HepG2 (cell line): ENCODE data around the gene NPB. TPM values are rescaled to one million over a fixed set of nuclear protein-coding genes. Genes with fewer than 3 reads are reported as not detected.

Experiments
- ATF7 ChIP-seq, 2 experiments: fragments of 450-650 bp in 1 of 2; sonication (generic) in 1 of 2; formaldehyde crosslinking in 1 of 2; IDR thresholded peaks; 2 replicates each; pipeline versions ENCODE4 v1.4.0 to v1.6.1; 2016 to 2020; ENCODE audit warnings: antibody characterized with exemption in 1 of 2, mild to moderate bottlenecking in 1 of 2, missing genetic modification reagents in 1 of 2
- MEF2D ChIP-seq: sonication (generic); formaldehyde crosslinking; IDR thresholded peaks from 2 replicates; pipeline ENCODE4 v1.5.1; 2020; ENCODE audit warnings: mild to moderate bottlenecking, missing genetic modification reagents
- NR2F6 ChIP-seq, 2 experiments: IDR thresholded peaks; 2 replicates each; pipeline ENCODE4 v1.6.1; 2016; ENCODE audit warnings: antibody characterized with exemption in 1 of 2, mild to moderate bottlenecking in 1 of 2
- POLR2AphosphoS5 ChIP-seq: IDR thresholded peaks from 2 replicates; pipeline ENCODE4 v1.6.1; 2012; ENCODE audit warnings: low read depth, low read length
- SALL1 ChIP-seq: sonication (generic); formaldehyde crosslinking; IDR thresholded peaks from 2 replicates; pipeline ENCODE4 v1.8.0; 2022; ENCODE audit warnings: mild to moderate bottlenecking, missing genetic modification reagents
- SNAPC2 ChIP-seq: sonication (generic); formaldehyde crosslinking; IDR thresholded peaks from 2 replicates; pipeline ENCODE4 v1.8.1; 2022; ENCODE audit warnings: mild to moderate bottlenecking, missing genetic modification reagents
- TAF15 ChIP-seq: fragments of 200-400 bp; formaldehyde crosslinking; IDR thresholded peaks from one replicate; pipeline ENCODE4 v1.6.1; 2018; ENCODE audit warnings: mild to moderate bottlenecking, low read depth, low read length; ENCODE audit not compliant: poor library complexity, severe bottlenecking
- THAP7 ChIP-seq: sonication (generic); formaldehyde crosslinking; IDR thresholded peaks from 2 replicates; pipeline ENCODE4 v1.8.1; 2023; ENCODE audit warnings: mild to moderate bottlenecking, missing genetic modification reagents
- TOPORS ChIP-seq: sonication (generic); formaldehyde crosslinking; IDR thresholded peaks from 2 replicates; pipeline ENCODE4 v1.8.0; 2023; ENCODE audit warnings: mild to moderate bottlenecking, missing genetic modification reagents
- ZBTB33 ChIP-seq: sonication (generic); formaldehyde crosslinking; IDR thresholded peaks from 2 replicates; pipeline ENCODE4 v1.4.0; 2020; ENCODE audit warnings: missing genetic modification reagents
- ZBTB42 ChIP-seq: sonication (generic); formaldehyde crosslinking; IDR thresholded peaks from 2 replicates; pipeline ENCODE4 v1.5.0; 2020; ENCODE audit warnings: mild to moderate bottlenecking, missing genetic modification reagents
- ZC3H13 ChIP-seq: sonication (generic); formaldehyde crosslinking; IDR thresholded peaks from 2 replicates; pipeline ENCODE4 v1.8.1; 2023; ENCODE audit warnings: mild to moderate bottlenecking, missing genetic modification reagents, moderate library complexity
- ZFP36 ChIP-seq: fragments of 150-350 bp; IDR thresholded peaks from 2 replicates; pipeline ENCODE4 v1.6.1; 2018; ENCODE audit warnings: borderline replicate concordance, low read length, low read depth; ENCODE audit not compliant: partially characterized antibody
- ZFP41 ChIP-seq: sonication (generic); formaldehyde crosslinking; IDR thresholded peaks from 2 replicates; pipeline ENCODE4 v1.4.0; 2020; ENCODE audit warnings: mild to moderate bottlenecking, missing genetic modification reagents, borderline replicate concordance
- ZFX ChIP-seq: sonication (generic); formaldehyde crosslinking; IDR thresholded peaks from 2 replicates; pipeline ENCODE4 v1.4.0; 2020; ENCODE audit warnings: mild to moderate bottlenecking, low read depth, missing genetic modification reagents, moderate library complexity
- ZNF124 ChIP-seq: sonication (generic); formaldehyde crosslinking; IDR thresholded peaks from 2 replicates; pipeline ENCODE4 v1.4.0; 2020; ENCODE audit warnings: missing genetic modification reagents
- ZNF256 ChIP-seq: sonication (generic); formaldehyde crosslinking; conservative IDR thresholded peaks from 2 replicates; pipeline ENCODE4 v1.4.0; 2020; ENCODE audit warnings: missing genetic modification reagents
- polyA plus RNA-seq, 8 experiments: library from polyadenylated mRNA; depleted of rRNA in 3 of 8; stranded (reverse) in 7 of 8; unstranded in 1 of 8; fragments of >200 nt; fragmentation: Illumina TruSeq in 4 of 8; extraction: Trizol in 4 of 8; gene quantifications; 2 replicates each; pipeline versions ENCODE4 v1.2.1 to v1.2.3, GENCODE V29; 2011 to 2016; ENCODE audit warnings: low read depth in 4 of 8, missing spikeins in 1 of 8, mixed read lengths in 1 of 8; ENCODE audit not compliant: insufficient read depth in 1 of 8
- total RNA-seq, 5 experiments: library from RNA; depleted of rRNA; stranded (reverse); fragments of >200 nt; fragmentation: Illumina TruSeq; extraction: Trizol; gene quantifications; 2 replicates each; pipeline ENCODE4 v1.2.3, GENCODE V29; 2016; ENCODE audit warnings: low read depth in 1 of 5
- TF ChIP-seq, protein P1 (sequence below), 2 experiments: sonication (generic) in 1 of 2; formaldehyde crosslinking in 1 of 2; IDR thresholded peaks; 2 replicates each; pipeline versions ENCODE4 v1.6.1 to v1.9.0; 2014 to 2022; ENCODE audit warnings: antibody characterized with exemption in 1 of 2, borderline replicate concordance in 1 of 2, inconsistent platforms in 1 of 2, low read depth in 1 of 2, missing genetic modification reagents in 1 of 2
- TF ChIP-seq, protein P2 (sequence below): sonication (generic); formaldehyde crosslinking; IDR thresholded peaks from 2 replicates; pipeline ENCODE4 v1.5.0; 2020; ENCODE audit warnings: mild to moderate bottlenecking, missing genetic modification reagents, moderate library complexity

NPB gene
- total and polyA plus RNA-seq, 2 of the 13 experiments (the other 11 are each of a cell fraction or from before 2014, with no cell fraction given), result 0.11 to 0.93 TPM

GRCh38 chr17:81903415-81903831 is 1.4 kb downstream of the NPB start (continued):
- peak; percentile 16 for TF ChIP-seq ZFX (CRISPR knock-in tag)
- 0 out of 2 replicates have a peak, but pooled peaks have one; percentile 30 for TF ChIP-seq TOPORS
- TF ChIP-seq ZNF124, result no peak
- no peak for TF ChIP-seq SALL1 (CRISPR knock-in tag)
- no peak for TF ChIP-seq ZBTB42 (CRISPR knock-in tag)
- TF ChIP-seq ZBTB33 (CRISPR knock-in tag), result peak; percentile 56
- no peak for TF ChIP-seq ZNF256
- TF ChIP-seq ZFP41, result no peak
- peak; percentile 15; the same call in 1 of the 2 replicates for TF ChIP-seq POLR2AphosphoS5
- no peak for TF ChIP-seq ATF7 (IDR thresholded peaks at IDR 0.05)
- 0 out of 2 replicates have a peak, but pooled peaks have one; percentile 6 for TF ChIP-seq ATF7 (CRISPR knock-in tag; IDR thresholded peaks at IDR 0.05)
- TF ChIP-seq ZC3H13 (CRISPR knock-in tag), result peak; percentile 83
- no peak for TF ChIP-seq NR2F6 (IDR thresholded peaks at IDR 0.05)
- TF ChIP-seq NR2F6 (CRISPR knock-in tag; IDR thresholded peaks at IDR 0.05), result no peak
- TF ChIP-seq, protein P1, sequence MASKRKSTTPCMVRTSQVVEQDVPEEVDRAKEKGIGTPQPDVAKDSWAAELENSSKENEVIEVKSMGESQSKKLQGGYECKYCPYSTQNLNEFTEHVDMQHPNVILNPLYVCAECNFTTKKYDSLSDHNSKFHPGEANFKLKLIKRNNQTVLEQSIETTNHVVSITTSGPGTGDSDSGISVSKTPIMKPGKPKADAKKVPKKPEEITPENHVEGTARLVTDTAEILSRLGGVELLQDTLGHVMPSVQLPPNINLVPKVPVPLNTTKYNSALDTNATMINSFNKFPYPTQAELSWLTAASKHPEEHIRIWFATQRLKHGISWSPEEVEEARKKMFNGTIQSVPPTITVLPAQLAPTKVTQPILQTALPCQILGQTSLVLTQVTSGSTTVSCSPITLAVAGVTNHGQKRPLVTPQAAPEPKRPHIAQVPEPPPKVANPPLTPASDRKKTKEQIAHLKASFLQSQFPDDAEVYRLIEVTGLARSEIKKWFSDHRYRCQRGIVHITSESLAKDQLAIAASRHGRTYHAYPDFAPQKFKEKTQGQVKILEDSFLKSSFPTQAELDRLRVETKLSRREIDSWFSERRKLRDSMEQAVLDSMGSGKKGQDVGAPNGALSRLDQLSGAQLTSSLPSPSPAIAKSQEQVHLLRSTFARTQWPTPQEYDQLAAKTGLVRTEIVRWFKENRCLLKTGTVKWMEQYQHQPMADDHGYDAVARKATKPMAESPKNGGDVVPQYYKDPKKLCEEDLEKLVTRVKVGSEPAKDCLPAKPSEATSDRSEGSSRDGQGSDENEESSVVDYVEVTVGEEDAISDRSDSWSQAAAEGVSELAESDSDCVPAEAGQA (IDR thresholded peaks at IDR 0.05; ENCODE audit: low read depth), result no peak
- TF ChIP-seq, protein P1 (CRISPR knock-in tag; IDR thresholded peaks at IDR 0.05; ENCODE audit: borderline replicate concordance), result no peak
- TF ChIP-seq SNAPC2, result peak; percentile 73; the same call in 1 of the 2 replicates
- TF ChIP-seq THAP7 (CRISPR knock-in tag), result no peak
- no peak for TF ChIP-seq ZFP36
- TF ChIP-seq MEF2D (CRISPR knock-in tag), result no peak
- TF ChIP-seq TAF15, result no peak
- TF ChIP-seq, protein P2, sequence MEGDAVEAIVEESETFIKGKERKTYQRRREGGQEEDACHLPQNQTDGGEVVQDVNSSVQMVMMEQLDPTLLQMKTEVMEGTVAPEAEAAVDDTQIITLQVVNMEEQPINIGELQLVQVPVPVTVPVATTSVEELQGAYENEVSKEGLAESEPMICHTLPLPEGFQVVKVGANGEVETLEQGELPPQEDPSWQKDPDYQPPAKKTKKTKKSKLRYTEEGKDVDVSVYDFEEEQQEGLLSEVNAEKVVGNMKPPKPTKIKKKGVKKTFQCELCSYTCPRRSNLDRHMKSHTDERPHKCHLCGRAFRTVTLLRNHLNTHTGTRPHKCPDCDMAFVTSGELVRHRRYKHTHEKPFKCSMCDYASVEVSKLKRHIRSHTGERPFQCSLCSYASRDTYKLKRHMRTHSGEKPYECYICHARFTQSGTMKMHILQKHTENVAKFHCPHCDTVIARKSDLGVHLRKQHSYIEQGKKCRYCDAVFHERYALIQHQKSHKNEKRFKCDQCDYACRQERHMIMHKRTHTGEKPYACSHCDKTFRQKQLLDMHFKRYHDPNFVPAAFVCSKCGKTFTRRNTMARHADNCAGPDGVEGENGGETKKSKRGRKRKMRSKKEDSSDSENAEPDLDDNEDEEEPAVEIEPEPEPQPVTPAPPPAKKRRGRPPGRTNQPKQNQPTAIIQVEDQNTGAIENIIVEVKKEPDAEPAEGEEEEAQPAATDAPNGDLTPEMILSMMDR (CRISPR knock-in tag), result 0 out of 2 replicates have a peak, but pooled peaks have one; percentile 9
